IMR-90 (cell line): ENCODE measurements around the gene GCNT2. TPM values are rescaled to one million over a fixed set of nuclear protein-coding genes. Genes with fewer than 3 reads are reported as not detected.

Experiments used
- ATAC-seq: fragments of 200-7000 bp; cut with Tn5 transposase; 2 replicates; pipeline ENCODE4 v1.9.1; 2020; ENCODE audit warnings: low read depth, mild to moderate bottlenecking, moderate library complexity
- BruUV-seq: library from RNA; stranded (reverse); fragments of 400-500 nt; replicated peaks from 2 replicates; lab custom pipeline; 2021; lab: Mats Ljungman, UMichigan
- CTCF ChIA-PET: fragments of 300-600 bp; formaldehyde crosslinking; extraction: SDS; loops from one replicate; lab custom pipeline; 2021; ENCODE audit warnings: antibody characterized with exemption; lab: Yijun Ruan, JAX
- POLR2A ChIA-PET: fragments of 300-600 bp; sonication (Branson Sonifier 250); formaldehyde crosslinking; loops from one replicate; lab custom pipeline; 2022; ENCODE audit warnings: antibody characterized with exemption; ENCODE audit not compliant: unreplicated experiment; lab: Charles Lee
- DNase-seq: peaks from one replicate; pipeline ENCODE4 v3.0.0; 2013
- H2AFZ ChIP-seq: replicated peaks from 2 replicates; pipeline ENCODE3; 2013; ENCODE audit warnings: low read length, mild to moderate bottlenecking; ENCODE audit not compliant: poor library complexity
- H2AK5ac ChIP-seq: 2 replicates; pipeline ENCODE4 v1.6.1; 2013; ENCODE audit warnings: low read depth, low read length, inconsistent platforms
- H2AK9ac ChIP-seq: replicated peaks from 2 replicates; pipeline ENCODE3; 2013; ENCODE audit warnings: mild to moderate bottlenecking, low read depth, low read length, moderate library complexity; ENCODE audit not compliant: poor library complexity
- H2BK120ac ChIP-seq: 2 replicates; pipeline ENCODE4 v1.6.1; 2013; ENCODE audit warnings: low read depth, low read length, inconsistent platforms
- H2BK15ac ChIP-seq: 3 replicates; pipeline ENCODE4 v1.6.1; 2013; ENCODE audit warnings: low read depth, low read length, inconsistent platforms
- H2BK20ac ChIP-seq: 2 replicates; pipeline ENCODE4 v1.6.1; 2013; ENCODE audit warnings: low read depth, mild to moderate bottlenecking, inconsistent platforms, low read length, moderate library complexity
- H2BK5ac ChIP-seq: 2 replicates; pipeline ENCODE4 v1.6.1; 2013; ENCODE audit warnings: mild to moderate bottlenecking, low read depth, low read length, inconsistent platforms; ENCODE audit not compliant: poor library complexity, severe bottlenecking
- H3K14ac ChIP-seq: replicated peaks from 2 replicates; pipeline ENCODE4 v1.6.1; 2013; ENCODE audit warnings: low read depth, low read length, inconsistent platforms
- H3K18ac ChIP-seq: 2 replicates; pipeline ENCODE4 v1.6.1; 2013; ENCODE audit warnings: low read depth, low read length, control low read depth
- H3K23ac ChIP-seq: 2 replicates; pipeline ENCODE4 v1.6.1; 2013; ENCODE audit warnings: low read depth, low read length, inconsistent platforms
- H3K27ac ChIP-seq: 2 replicates; pipeline ENCODE4 v1.5.1; 2013; ENCODE audit warnings: mild to moderate bottlenecking, control low read depth, low read length; ENCODE audit not compliant: insufficient read depth
- H3K27me3 ChIP-seq: 2 replicates; pipeline ENCODE4 v1.6.1; 2013; ENCODE audit warnings: low read length; ENCODE audit not compliant: control insufficient read depth, insufficient read depth
- H3K36me3 ChIP-seq: 2 replicates; pipeline ENCODE4 v1.6.1; 2013; ENCODE audit warnings: low read length, mixed read lengths; ENCODE audit not compliant: control insufficient read depth, insufficient read depth
- H3K4ac ChIP-seq: 2 replicates; pipeline ENCODE4 v1.6.1; 2013; ENCODE audit warnings: low read depth, low read length, inconsistent platforms
- H3K4me1 ChIP-seq: 2 replicates; pipeline ENCODE4 v1.6.1; 2013; ENCODE audit warnings: low read length, mixed read lengths; ENCODE audit not compliant: control insufficient read depth, insufficient read depth
- H3K4me2 ChIP-seq: 2 replicates; pipeline ENCODE4 v1.6.1; 2013; ENCODE audit warnings: low read depth, mild to moderate bottlenecking, control low read depth, low read length, moderate library complexity
- H3K4me3 ChIP-seq: 2 replicates; pipeline ENCODE4 v1.5.1; 2013; ENCODE audit warnings: low read depth, mild to moderate bottlenecking, control low read depth, low read length, moderate library complexity; ENCODE audit not compliant: insufficient read depth
- H3K56ac ChIP-seq: 2 replicates; pipeline ENCODE4 v1.6.1; 2013; ENCODE audit warnings: low read length, inconsistent platforms; ENCODE audit not compliant: insufficient read depth; ENCODE audit errors: extremely low read depth
- H3K79me1 ChIP-seq, 2 experiments: 2 replicates each; pipeline ENCODE4 v1.6.1; 2013; ENCODE audit warnings: low read length in 2 of 2, inconsistent platforms in 1 of 2, low read depth in 1 of 2
- H3K9ac ChIP-seq: 2 replicates; pipeline ENCODE4 v1.6.1; 2013; ENCODE audit warnings: low read depth, low read length, control low read depth
- H3K9me1 ChIP-seq: 2 replicates; pipeline ENCODE4 v1.6.1; 2013; ENCODE audit warnings: low read length, inconsistent platforms; ENCODE audit not compliant: insufficient read depth
- H3K9me3 ChIP-seq: 2 replicates; pipeline ENCODE4 v1.6.1; 2013; ENCODE audit warnings: low read length; ENCODE audit not compliant: control insufficient read depth, insufficient read depth
- H4K20me1 ChIP-seq: 2 replicates; pipeline ENCODE4 v1.6.1; 2013; ENCODE audit warnings: low read length, inconsistent platforms; ENCODE audit not compliant: insufficient read depth
- H4K5ac ChIP-seq: 2 replicates; pipeline ENCODE4 v1.6.1; 2013; ENCODE audit warnings: mild to moderate bottlenecking, low read depth, low read length, control low read depth
- H4K8ac ChIP-seq, 2 experiments: 2 replicates each; pipeline ENCODE4 v1.6.1; 2013; ENCODE audit warnings: low read depth in 2 of 2, low read length in 2 of 2, control low read depth in 1 of 2, inconsistent platforms in 1 of 2
- H4K91ac ChIP-seq: 2 replicates; pipeline ENCODE4 v1.6.1; 2013; ENCODE audit warnings: low read depth, low read length, inconsistent platforms; ENCODE audit not compliant: insufficient read depth
- BHLHE40 ChIP-seq: fragments of 150-350 bp; IDR thresholded peaks from 2 replicates; pipeline ENCODE4 v1.6.1; 2016; ENCODE audit warnings: mild to moderate bottlenecking, low read depth, low read length
- CEBPB ChIP-seq: IDR thresholded peaks from 2 replicates; pipeline ENCODE4 v1.6.1; 2012; ENCODE audit warnings: low read depth, low read length, improper control_type of control experiment
- CHD1 ChIP-seq: IDR thresholded peaks from 2 replicates; pipeline ENCODE4 v1.6.1; 2012; ENCODE audit warnings: low read depth, low read length, improper control_type of control experiment
- MAFK ChIP-seq: IDR thresholded peaks from 2 replicates; pipeline ENCODE4 v1.6.1; 2012; ENCODE audit warnings: low read depth, low read length, improper control_type of control experiment
- MAZ ChIP-seq: IDR thresholded peaks from 2 replicates; pipeline ENCODE4 v1.6.1; 2012; ENCODE audit warnings: low read depth, mild to moderate bottlenecking, low read length, improper control_type of control experiment, moderate library complexity, borderline replicate concordance
- MXI1 ChIP-seq: IDR thresholded peaks from 2 replicates; pipeline ENCODE4 v1.6.1; 2012; ENCODE audit warnings: low read depth, mild to moderate bottlenecking, low read length, moderate library complexity, borderline replicate concordance
- NFE2L2 ChIP-seq: fragments of 150-350 bp; IDR thresholded peaks from 2 replicates; pipeline ENCODE4 v1.6.1; 2016; ENCODE audit warnings: low read depth, mild to moderate bottlenecking, low read length
- POLR2A ChIP-seq: IDR thresholded peaks from 2 replicates; pipeline ENCODE4 v1.6.1; 2012; ENCODE audit warnings: mild to moderate bottlenecking, low read depth, low read length
- RCOR1 ChIP-seq: IDR thresholded peaks from 2 replicates; pipeline ENCODE4 v1.6.1; 2012; ENCODE audit warnings: mild to moderate bottlenecking, low read length, improper control_type of control experiment; ENCODE audit not compliant: insufficient replicate concordance
- RFX5 ChIP-seq: IDR thresholded peaks from 2 replicates; pipeline ENCODE4 v1.8.0; 2012; ENCODE audit warnings: low read depth, mild to moderate bottlenecking, low read length, moderate library complexity
- WGBS, 2 experiments: methylation state at CpG; one replicate each; pipeline versions ENCODE4 v1.1.5 to v1.1.7; 2013; ENCODE audit warnings: missing lambda C conversion rate in 2 of 2; ENCODE audit not compliant: insufficient read length in 1 of 2; ENCODE audit errors: extremely low coverage in 2 of 2; 5-methylcytosine and 5-hydroxymethylcytosine counted together
- dilution Hi-C: fragments of 300-500 bp; cut with HindIII; formaldehyde crosslinking; loops from one replicate; pipeline ENCODE4 v1.14.3; 2018; ENCODE audit warnings: low sequenced_read_pairs; ENCODE audit not compliant: unreplicated experiment
- in situ Hi-C: fragments of 300-500 bp; cut with MboI; formaldehyde crosslinking; loops from 3 replicates; pipeline ENCODE4 v1.14.3; 2019; ENCODE audit warnings: low sequenced_read_pairs, inconsistent platforms, mixed read lengths
- intact Hi-C: fragments of 100-400 bp; cut with micrococcal nuclease; formaldehyde crosslinking; loops from 2 replicates; pipeline ENCODE4 v1.10.0; 2022
- polyA plus RNA-seq, 3 experiments: library from polyadenylated mRNA; depleted of rRNA; stranded (reverse); fragments of >200 nt; gene quantifications; 2 replicates each; pipeline ENCODE4 v1.2.3, GENCODE V29; 2012; ENCODE audit warnings: low replicate concordance in 1 of 3
- total RNA-seq: library from RNA; depleted of rRNA; stranded (reverse); fragments of >200 nt; gene quantifications from 2 replicates; pipeline ENCODE4 v1.2.3, GENCODE V29; 2012
- TF ChIP-seq, protein P1 (sequence below): fragments of 150-350 bp; IDR thresholded peaks from 2 replicates; pipeline ENCODE4 v1.6.1; 2016; ENCODE audit warnings: low read depth, mild to moderate bottlenecking, low read length, moderate library complexity, borderline replicate concordance
- TF ChIP-seq, protein P2 (sequence below): conservative IDR thresholded peaks from 2 replicates; pipeline ENCODE4 v1.5.1; 2012; ENCODE audit warnings: mild to moderate bottlenecking, low read depth, low read length, improper control_type of control experiment

Gene GCNT2
- total and polyA plus RNA-seq, 2 of the 4 experiments (the other 2 are of a cell fraction) = 0.34 to 0.90 TPM

DNA sequence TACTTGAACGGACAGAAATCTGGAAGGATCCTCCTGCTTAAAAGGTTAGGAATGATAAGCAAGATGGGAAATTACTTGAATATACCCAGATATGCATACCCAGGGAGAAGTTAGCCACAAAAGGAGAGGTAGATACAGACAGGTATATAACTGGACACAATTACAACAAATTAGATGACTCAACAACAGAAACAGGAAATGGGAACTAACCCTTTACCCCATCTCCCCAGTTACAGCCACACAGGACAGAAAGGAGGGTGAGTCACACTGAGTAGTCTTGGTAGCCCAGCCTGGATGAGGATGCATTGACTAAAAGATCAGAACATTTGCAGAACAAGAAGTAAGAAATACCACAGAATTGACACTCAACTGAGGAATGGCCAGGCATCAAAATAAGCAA is 112.1 kb downstream of the GCNT2 start:
- no peak overlapping the region for H3K56ac ChIP-seq
- DNase-seq (peak; percentile 75), ATAC-seq (peak; percentile 93)
- intact Hi-C loops = no loop called here
- H3K4me2 ChIP-seq = no peak overlapping the region
- no peak overlapping the region for H3K4me3 ChIP-seq
- H2AK9ac ChIP-seq = no peak overlapping the region
- no peak overlapping the region for H2BK20ac ChIP-seq
- H2AK5ac ChIP-seq = no peak overlapping the region
- no peak overlapping the region for H2BK5ac ChIP-seq
- no TSS peak for BruUV-seq
- no peak overlapping the region for H3K27ac ChIP-seq
- in situ Hi-C loops = no loop called here
- dilution Hi-C loops = no loop called here
- no peak overlapping the region for H3K9ac ChIP-seq
- no peak overlapping the region for H3K4ac ChIP-seq
- H3K79me1 ChIP-seq = no peaks in the 10 kb centered on the region
- H4K20me1 ChIP-seq = no peaks in the 10 kb centered on the region
- H3K27me3 ChIP-seq = no peaks in the 10 kb centered on the region
- no CpG with 5 or more reads among the region's 1 CpG for WGBS, 2 experiments
- no peak overlapping the region for H2BK15ac ChIP-seq
- TF ChIP-seq RCOR1 (no peak), CEBPB (no peak), POLR2A (no peak), RFX5 (no peak), MAFK (no peak), BHLHE40 (no peak), NFE2L2 (no peak), CHD1 (no peak), MXI1 (no peak), MAZ (no peak)
- TF ChIP-seq, protein P1, sequence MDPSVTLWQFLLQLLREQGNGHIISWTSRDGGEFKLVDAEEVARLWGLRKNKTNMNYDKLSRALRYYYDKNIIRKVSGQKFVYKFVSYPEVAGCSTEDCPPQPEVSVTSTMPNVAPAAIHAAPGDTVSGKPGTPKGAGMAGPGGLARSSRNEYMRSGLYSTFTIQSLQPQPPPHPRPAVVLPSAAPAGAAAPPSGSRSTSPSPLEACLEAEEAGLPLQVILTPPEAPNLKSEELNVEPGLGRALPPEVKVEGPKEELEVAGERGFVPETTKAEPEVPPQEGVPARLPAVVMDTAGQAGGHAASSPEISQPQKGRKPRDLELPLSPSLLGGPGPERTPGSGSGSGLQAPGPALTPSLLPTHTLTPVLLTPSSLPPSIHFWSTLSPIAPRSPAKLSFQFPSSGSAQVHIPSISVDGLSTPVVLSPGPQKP = no peak
- TF ChIP-seq, protein P2, sequence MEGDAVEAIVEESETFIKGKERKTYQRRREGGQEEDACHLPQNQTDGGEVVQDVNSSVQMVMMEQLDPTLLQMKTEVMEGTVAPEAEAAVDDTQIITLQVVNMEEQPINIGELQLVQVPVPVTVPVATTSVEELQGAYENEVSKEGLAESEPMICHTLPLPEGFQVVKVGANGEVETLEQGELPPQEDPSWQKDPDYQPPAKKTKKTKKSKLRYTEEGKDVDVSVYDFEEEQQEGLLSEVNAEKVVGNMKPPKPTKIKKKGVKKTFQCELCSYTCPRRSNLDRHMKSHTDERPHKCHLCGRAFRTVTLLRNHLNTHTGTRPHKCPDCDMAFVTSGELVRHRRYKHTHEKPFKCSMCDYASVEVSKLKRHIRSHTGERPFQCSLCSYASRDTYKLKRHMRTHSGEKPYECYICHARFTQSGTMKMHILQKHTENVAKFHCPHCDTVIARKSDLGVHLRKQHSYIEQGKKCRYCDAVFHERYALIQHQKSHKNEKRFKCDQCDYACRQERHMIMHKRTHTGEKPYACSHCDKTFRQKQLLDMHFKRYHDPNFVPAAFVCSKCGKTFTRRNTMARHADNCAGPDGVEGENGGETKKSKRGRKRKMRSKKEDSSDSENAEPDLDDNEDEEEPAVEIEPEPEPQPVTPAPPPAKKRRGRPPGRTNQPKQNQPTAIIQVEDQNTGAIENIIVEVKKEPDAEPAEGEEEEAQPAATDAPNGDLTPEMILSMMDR = no peak
- no peak overlapping the region for H4K5ac ChIP-seq
- no peak overlapping the region for H3K14ac ChIP-seq
- H2BK120ac ChIP-seq = 0 out of 2 replicates have a peak overlapping the region, but pooled peaks have one; percentile 3
- H3K36me3 ChIP-seq = no peaks in the 10 kb centered on the region
- H3K23ac ChIP-seq = no peak overlapping the region
- peaks cover 1% of the 10 kb centered on the region; the same call in 1 of the 2 replicates for H3K9me3 ChIP-seq
- ChIA-PET POLR2A (no interaction called here), CTCF (no interaction called here)
- H4K91ac ChIP-seq = no peak overlapping the region
- H3K4me1 ChIP-seq = no peaks in the 10 kb centered on the region
- H2AFZ ChIP-seq = no peak overlapping the region
- no peak overlapping the region for H3K18ac ChIP-seq
- H3K9me1 ChIP-seq = no peaks in the 10 kb centered on the region
- no peak overlapping the region for H4K8ac ChIP-seq
